HCT116 (cell line): Measurements from ENCODE around the gene CCDC69. TPM values are rescaled to one million over a fixed set of nuclear protein-coding genes. Genes with fewer than 3 reads are reported as not detected.

Source experiments
- ATAC-seq: fragments of 200-7000 bp; cut with Tn5 transposase; 2 replicates; pipeline ENCODE4 v1.9.1; 2020; ENCODE audit warnings: mild to moderate bottlenecking, moderate library complexity
- BruUV-seq: library from RNA; stranded (reverse); fragments of 400-500 nt; replicated peaks from 2 replicates; lab custom pipeline; 2021; lab: Mats Ljungman, UMichigan
- CTCF ChIA-PET: fragments of 300-600 bp; sonication (Branson Sonifier 250); formaldehyde crosslinking; loops from one replicate; lab custom pipeline; 2021; ENCODE audit warnings: antibody characterized with exemption; lab: Charles Lee
- POLR2A ChIA-PET: fragments of 300-600, 350-600 bp; sonication (Branson Sonifier 250); formaldehyde crosslinking; loops from one replicate; lab custom pipeline; 2021; ENCODE audit warnings: antibody characterized with exemption; lab: Charles Lee
- RAD21 ChIA-PET, 2 experiments: fragments of 300-600 bp; sonication (Branson Sonifier 250); formaldehyde crosslinking; loops; one replicate each; lab custom pipeline; 2023; ENCODE audit warnings: low total read pairs in 2 of 2; ENCODE audit not compliant: uncharacterized antibody in 2 of 2, unreplicated experiment in 2 of 2, low non-redundant PET in 1 of 2; lab: Charles Lee
- DNase-seq: peaks from one replicate; pipeline ENCODE4 v3.0.0-alpha.2; 2010; ENCODE audit warnings: low read depth, low spot score
- H2AFZ ChIP-seq: fragments of 200-600 bp; shearing (Covaris generic), sonication (generic); 2 replicates; pipeline ENCODE4 v1.6.1; 2017; ENCODE audit warnings: low read depth, mixed run types, mixed read lengths, antibody characterized with exemption, low read length; ENCODE audit not compliant: poor library complexity, severe bottlenecking
- H3K27ac ChIP-seq: 2 replicates; pipeline ENCODE4 v1.5.1; 2012; ENCODE audit warnings: low read depth, low read length
- H3K27me3 ChIP-seq: fragments of 200-600 bp; sonication (generic); 2 replicates; pipeline ENCODE4 v1.6.1; 2016; ENCODE audit warnings: mixed run types, low read length, mixed read lengths; ENCODE audit not compliant: insufficient read depth
- H3K36me3 ChIP-seq, 2 experiments: fragments of 200-500 bp in 1 of 2; fragments of 200-600 bp in 1 of 2; sonication (Bioruptor generic) in 1 of 2; sonication (generic) in 1 of 2; 2 replicates each; pipeline versions ENCODE4 v1.5.1 to v1.6.1; 2014 to 2016; ENCODE audit warnings: low read length in 2 of 2, inconsistent platforms in 1 of 2, mixed read lengths in 1 of 2, mixed run types in 1 of 2; ENCODE audit not compliant: insufficient read depth in 2 of 2, control insufficient read depth in 1 of 2
- H3K4me1 ChIP-seq, 2 experiments: fragments of 200-600 bp in 1 of 2; sonication (generic) in 1 of 2; 2 replicates each; pipeline versions ENCODE4 v1.5.1 to v1.6.1; 2012 to 2017; ENCODE audit warnings: low read length in 2 of 2, inconsistent platforms in 1 of 2, mild to moderate bottlenecking in 1 of 2, mixed read lengths in 1 of 2, mixed run types in 1 of 2, moderate library complexity in 1 of 2; ENCODE audit not compliant: insufficient read depth in 2 of 2, control insufficient read depth in 1 of 2
- H3K4me2 ChIP-seq: fragments of 200-600 bp; sonication (generic); 2 replicates; pipeline ENCODE4 v1.6.1; 2017; ENCODE audit warnings: mixed run types, low read length, mixed read lengths
- H3K4me3 ChIP-seq, 2 experiments: fragments of 200-600 bp in 1 of 2; sonication (generic) in 1 of 2; replicated peaks in 1 of 2; 2 replicates each; pipeline ENCODE4 v1.5.1; 2011 to 2016; ENCODE audit warnings: low read length in 2 of 2, control low read depth in 1 of 2, low read depth in 1 of 2, mild to moderate bottlenecking in 1 of 2, mixed read lengths in 1 of 2, mixed run types in 1 of 2
- H3K79me2 ChIP-seq: fragments of 200-600 bp; sonication (generic); 2 replicates; pipeline ENCODE4 v1.6.1; 2017; ENCODE audit warnings: mild to moderate bottlenecking, mixed run types, low read length, moderate library complexity, mixed read lengths; ENCODE audit not compliant: insufficient read depth
- H3K9ac ChIP-seq: fragments of 200-600 bp; sonication (generic); 2 replicates; pipeline ENCODE4 v1.6.1; 2016; ENCODE audit warnings: low read length, mixed read lengths
- H3K9me2 ChIP-seq: fragments of 200-600 bp; sonication (generic), shearing (Covaris generic); 2 replicates; pipeline ENCODE4 v1.6.1; 2017; ENCODE audit warnings: mixed run types, mild to moderate bottlenecking, moderate library complexity; ENCODE audit not compliant: insufficient read depth
- H3K9me3 ChIP-seq, 2 experiments: fragments of 200-500 bp in 1 of 2; fragments of 200-600 bp in 1 of 2; sonication (Bioruptor generic) in 1 of 2; sonication (generic) in 1 of 2; 2 replicates each; pipeline ENCODE4 v1.6.1; 2014 to 2017; ENCODE audit warnings: low read length in 2 of 2, mixed read lengths in 2 of 2, inconsistent platforms in 1 of 2, low read depth in 1 of 2, mild to moderate bottlenecking in 1 of 2, mixed run types in 1 of 2, moderate library complexity in 1 of 2; ENCODE audit not compliant: control insufficient read depth in 1 of 2, insufficient read depth in 1 of 2
- H4K20me1 ChIP-seq: fragments of 200-600 bp; sonication (generic), shearing (Covaris generic); 2 replicates; pipeline ENCODE4 v1.6.1; 2017; ENCODE audit warnings: mixed run types, mild to moderate bottlenecking, moderate library complexity; ENCODE audit not compliant: insufficient read depth
- EZH2phosphoT487 ChIP-seq: fragments of 200-600 bp; IDR thresholded peaks from 2 replicates; pipeline ENCODE4 v1.6.1; 2018; ENCODE audit warnings: antibody characterized with exemption, borderline replicate concordance
- JUND ChIP-seq: IDR thresholded peaks from 2 replicates; pipeline ENCODE4 v1.6.1; 2012
- POLR2A ChIP-seq: IDR thresholded peaks from 2 replicates; pipeline ENCODE4 v1.7.0; 2011; ENCODE audit warnings: borderline replicate concordance; ENCODE audit not compliant: insufficient read depth, insufficient read length; ENCODE audit errors: extremely low read depth
- POLR2AphosphoS5 ChIP-seq: IDR thresholded peaks from 2 replicates; pipeline ENCODE4 v1.6.1; 2011; ENCODE audit warnings: mild to moderate bottlenecking, low read depth, low read length, moderate library complexity
- SP1 ChIP-seq: IDR thresholded peaks from 2 replicates; pipeline ENCODE4 v1.6.1; 2012; ENCODE audit warnings: low read depth
- SRF ChIP-seq: IDR thresholded peaks from 2 replicates; pipeline ENCODE4 v1.6.1; 2012; ENCODE audit warnings: low read depth
- TCF7L2 ChIP-seq: IDR thresholded peaks from 2 replicates; pipeline ENCODE4 v1.7.0; 2011; ENCODE audit warnings: borderline replicate concordance, inconsistent platforms; ENCODE audit not compliant: insufficient read depth, insufficient read length; ENCODE audit errors: extremely low read depth
- ZBTB33 ChIP-seq: IDR thresholded peaks from 2 replicates; pipeline ENCODE4 v1.6.1; 2011; ENCODE audit warnings: mild to moderate bottlenecking, low read length, moderate library complexity; ENCODE audit not compliant: insufficient replicate concordance; ENCODE audit errors: extremely low read depth
- ZNF274 ChIP-seq: fragments of 200-500 bp; sonication (Bioruptor generic); IDR thresholded peaks from 2 replicates; pipeline ENCODE4 v1.6.1; 2014; ENCODE audit warnings: mild to moderate bottlenecking, low read depth, low read length, inconsistent platforms
- intact Hi-C: fragments of 100-400 bp; cut with micrococcal nuclease; formaldehyde crosslinking; loops from 2 replicates; pipeline ENCODE4 v1.10.0; 2022
- total RNA-seq: library from RNA; stranded (reverse); gene quantifications from one replicate; pipeline ENCODE4 v1.2.1, GENCODE V29; 2021; ENCODE audit not compliant: unreplicated experiment
- TF ChIP-seq, protein P1 (sequence below): IDR thresholded peaks from 2 replicates; pipeline ENCODE4 v1.6.1; 2012
- TF ChIP-seq, protein P2 (sequence below): IDR thresholded peaks from 2 replicates; pipeline ENCODE4 v1.6.1; 2012; ENCODE audit warnings: low read depth

The CCDC69 gene
- total RNA-seq, 1 experiment from 2014 or later = 4.3 TPM

GRCh38 chr5:151153300-151153699, 70.6 kb downstream of the CCDC69 start:
- Histone ChIP-seq H3K9me2 (no peaks in the 10 kb centered on the region), H3K9me3 (no peaks in the 10 kb centered on the region), H3K4me2 (no peak overlapping the region), H3K36me3 (no peaks in the 10 kb centered on the region), H3K79me2 (peaks cover 11% of the 10 kb centered on the region; the same call in 1 of the 2 replicates), H2AFZ (no peak overlapping the region), H3K27ac (no peak overlapping the region)
- ATAC-seq = no peak
- intact Hi-C loops = no loop called here
- TF ChIP-seq SP1 (no peak), TCF7L2 (no peak), JUND (no peak), POLR2AphosphoS5 (no peak), ZBTB33 (no peak), ZNF274 (no peak), POLR2A (no peak), EZH2phosphoT487 (no peak), SRF (no peak)
- TF ChIP-seq, protein P1, sequence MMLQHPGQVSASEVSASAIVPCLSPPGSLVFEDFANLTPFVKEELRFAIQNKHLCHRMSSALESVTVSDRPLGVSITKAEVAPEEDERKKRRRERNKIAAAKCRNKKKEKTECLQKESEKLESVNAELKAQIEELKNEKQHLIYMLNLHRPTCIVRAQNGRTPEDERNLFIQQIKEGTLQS = no peak
- TF ChIP-seq, protein P2, sequence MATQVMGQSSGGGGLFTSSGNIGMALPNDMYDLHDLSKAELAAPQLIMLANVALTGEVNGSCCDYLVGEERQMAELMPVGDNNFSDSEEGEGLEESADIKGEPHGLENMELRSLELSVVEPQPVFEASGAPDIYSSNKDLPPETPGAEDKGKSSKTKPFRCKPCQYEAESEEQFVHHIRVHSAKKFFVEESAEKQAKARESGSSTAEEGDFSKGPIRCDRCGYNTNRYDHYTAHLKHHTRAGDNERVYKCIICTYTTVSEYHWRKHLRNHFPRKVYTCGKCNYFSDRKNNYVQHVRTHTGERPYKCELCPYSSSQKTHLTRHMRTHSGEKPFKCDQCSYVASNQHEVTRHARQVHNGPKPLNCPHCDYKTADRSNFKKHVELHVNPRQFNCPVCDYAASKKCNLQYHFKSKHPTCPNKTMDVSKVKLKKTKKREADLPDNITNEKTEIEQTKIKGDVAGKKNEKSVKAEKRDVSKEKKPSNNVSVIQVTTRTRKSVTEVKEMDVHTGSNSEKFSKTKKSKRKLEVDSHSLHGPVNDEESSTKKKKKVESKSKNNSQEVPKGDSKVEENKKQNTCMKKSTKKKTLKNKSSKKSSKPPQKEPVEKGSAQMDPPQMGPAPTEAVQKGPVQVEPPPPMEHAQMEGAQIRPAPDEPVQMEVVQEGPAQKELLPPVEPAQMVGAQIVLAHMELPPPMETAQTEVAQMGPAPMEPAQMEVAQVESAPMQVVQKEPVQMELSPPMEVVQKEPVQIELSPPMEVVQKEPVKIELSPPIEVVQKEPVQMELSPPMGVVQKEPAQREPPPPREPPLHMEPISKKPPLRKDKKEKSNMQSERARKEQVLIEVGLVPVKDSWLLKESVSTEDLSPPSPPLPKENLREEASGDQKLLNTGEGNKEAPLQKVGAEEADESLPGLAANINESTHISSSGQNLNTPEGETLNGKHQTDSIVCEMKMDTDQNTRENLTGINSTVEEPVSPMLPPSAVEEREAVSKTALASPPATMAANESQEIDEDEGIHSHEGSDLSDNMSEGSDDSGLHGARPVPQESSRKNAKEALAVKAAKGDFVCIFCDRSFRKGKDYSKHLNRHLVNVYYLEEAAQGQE = no peak
- TF ChIP-seq, all 23 proteins: peak for 0
- Histone ChIP-seq H4K20me1 (no peaks in the 10 kb centered on the region), H3K27me3 (no peaks in the 10 kb centered on the region), H3K9ac (no peak overlapping the region), H3K4me1 (peaks cover 12 to 29% of the 10 kb centered on the region in 2 experiments), H3K4me3 (no peak overlapping the region)
- ChIA-PET CTCF (interaction anchor here (1.0 kb wide), 1 partner anchor 12 kb away, joined by 3 read pairs; no protein-coding TSS in a partner anchor), RAD21 (no interaction called here), POLR2A (no interaction called here)
- no peak for DNase-seq
- BruUV-seq = no TSS peak
